ENCODE measurements around the gene CTXN1. TPM values are rescaled to one million over a fixed set of nuclear protein-coding genes. Genes with fewer than 3 reads are reported as not detected.

CTXN1 gene
- total RNA-seq, 3 donors from 2014 or later (not counting 1 experiment from before 2014, with no cell fraction given) = 0.39 TPM; not detected in 2

- H3K9me3 ChIP-seq (ENCODE audit: control insufficient read depth, insufficient read depth, low read length) = no peaks in the 10 kb centered on the region
- DNase-seq (peak; percentile 90 to 91), ATAC-seq (peak; percentile 70 to 83 (median 77))
- H3K4me1 ChIP-seq (ENCODE audit: control insufficient read depth, insufficient read depth, low read length) = peaks cover 32% of the 10 kb centered on the region
- H3K27ac ChIP-seq (ENCODE audit: low read length) = peak overlapping the region; percentile 88
- Mint-ChIP-seq H3K27ac (peak overlapping the region; percentile 95 to 99), H3K27me3 (ENCODE audit: low read depth in 2 of 2) (peaks cover 0 to 3% of the 10 kb centered on the region in 2 donors), H3K4me1 (peaks cover 20 to 47% of the 10 kb centered on the region in 2 donors), H3K4me3 (peak overlapping the region; percentile 91), H3K36me3 (no peaks in the 10 kb centered on the region), H3K9me3 (no peaks in the 10 kb centered on the region)
- H3K4me3 ChIP-seq (ENCODE audit: low read length) = peak overlapping the region; percentile 57
- H3K36me3 ChIP-seq (ENCODE audit: control insufficient read depth, insufficient read depth, low read length) = peaks cover 12% of the 10 kb centered on the region
- 11% methylated on average over 66 of the region's 68 CpGs for WGBS (ENCODE audit: insufficient coverage)
- intact Hi-C loops (cut with micrococcal nuclease) = loop anchor here (1.0 kb wide), 1 partner anchor 16 kb away; the partner anchor contains the start of gene SNAPC2
- no peak for TF ChIP-seq CTCF (IDR thresholded peaks at IDR 0.05)
- H3K27me3 ChIP-seq (ENCODE audit: control insufficient read depth, insufficient read depth, low read length) = no peaks in the 10 kb centered on the region
Measured at GRCh38 chr19:7904074-7905020, 21.6 kb downstream of the CTXN1 start.

GRCh38 chr19:7903244-7904073 lies 22.5 kb downstream of the CTXN1 start, which contains the start of gene MAP2K7:
Gene MAP2K7, plus strand, starts transcription at chr19:7903877. Its CDS starts 68 bp downstream, at chr19:7903945.
- Mint-ChIP-seq H3K27ac (peak within 1 kb of the TSS; percentile 95 to 99), H3K4me3 (peak within 1 kb of the TSS; percentile 93), H3K9me3 (no peaks in the 10 kb centered on the region), H3K36me3 (no peaks in the 10 kb centered on the region), H3K4me1 (peaks cover 20 to 47% of the 10 kb centered on the region in 2 donors), H3K27me3 (ENCODE audit: low read depth in 2 of 2) (peaks cover 0 to 3% of the 10 kb centered on the region in 2 donors)
- under 1% methylated on average over 89 of the region's 89 CpGs for WGBS (ENCODE audit: insufficient coverage)
- ATAC-seq (peak; percentile 71 to 87 (median 72)), DNase-seq (peak; percentile 100)
- peaks cover 9% of the 10 kb centered on the region for H3K36me3 ChIP-seq (ENCODE audit: control insufficient read depth, insufficient read depth, low read length)
- no peaks in the 10 kb centered on the region for H3K9me3 ChIP-seq (ENCODE audit: control insufficient read depth, insufficient read depth, low read length)
- intact Hi-C loops (cut with micrococcal nuclease) = loop anchor here (1.0 to 2.0 kb wide), 3 partner anchors 17 to 40 kb away; partner anchors contain the start of genes SNAPC2 and TIMM44
- H3K4me1 ChIP-seq (ENCODE audit: control insufficient read depth, insufficient read depth, low read length) = peaks cover 32% of the 10 kb centered on the region
- peak; percentile 57 for TF ChIP-seq CTCF (IDR thresholded peaks at IDR 0.05)
- H3K27ac ChIP-seq (ENCODE audit: low read length) = peak within 1 kb of the TSS; percentile 88
- peak within 1 kb of the TSS; percentile 62 for H3K4me3 ChIP-seq (ENCODE audit: low read length)
- H3K27me3 ChIP-seq (ENCODE audit: control insufficient read depth, insufficient read depth, low read length) = no peaks in the 10 kb centered on the region

GRCh38 chr19:7902796-7903243 lies 23.1 kb downstream of the CTXN1 start:
- intact Hi-C loops (cut with micrococcal nuclease) = loop anchor here (1.0 to 2.0 kb wide), 2 partner anchors 34 to 40 kb away; partner anchors contain the start of gene TIMM44
- Histone ChIP-seq H3K4me3 (ENCODE audit: low read length) (peak overlapping the region; percentile 62), H3K4me1 (ENCODE audit: control insufficient read depth, insufficient read depth, low read length) (peaks cover 32% of the 10 kb centered on the region), H3K27me3 (ENCODE audit: control insufficient read depth, insufficient read depth, low read length) (no peaks in the 10 kb centered on the region), H3K9me3 (ENCODE audit: control insufficient read depth, insufficient read depth, low read length) (no peaks in the 10 kb centered on the region), H3K36me3 (ENCODE audit: control insufficient read depth, insufficient read depth, low read length) (peaks cover 9% of the 10 kb centered on the region), H3K27ac (ENCODE audit: low read length) (peak overlapping the region; percentile 53)
- Mint-ChIP-seq H3K27me3 (ENCODE audit: low read depth in 2 of 2) (peaks cover 0 to 3% of the 10 kb centered on the region in 2 donors), H3K36me3 (no peaks in the 10 kb centered on the region), H3K4me3 (peak overlapping the region; percentile 93), H3K9me3 (no peaks in the 10 kb centered on the region), H3K4me1 (peaks cover 20 to 46% of the 10 kb centered on the region in 2 donors), H3K27ac (peak overlapping the region; percentile 95 to 99)
- TF ChIP-seq CTCF (IDR thresholded peaks at IDR 0.05) = no peak
- no peak for ATAC-seq
- WGBS (ENCODE audit: insufficient coverage) = 24% methylated on average over 20 of the region's 20 CpGs
- no peak for DNase-seq

All from natural killer cell (primary cell).